ENCODE measurements around the gene SLC22A31.
"Not testable (repeated sequence)": the region's sequence is repeated elsewhere in the genome, so short reads cannot be mapped to it uniquely, and the experiment has no call there.

Gene SLC22A31

GRCh38 chr16:89200124-89200849, at the start of gene SLC22A31:
Gene SLC22A31, minus strand, starts transcription at chr16:89200537. Its CDS starts 36 bp downstream, at chr16:89200501.
- no peak for DNase-seq

- DNase-seq: no peak
These were observed 48.1 kb upstream of the SLC22A31 start for GRCh38 chr16:89248196-89248982.

GRCh38 chr16:89247734-89248075, 47.4 kb upstream of the SLC22A31 start:
- DNase-seq: not testable (repeated sequence)

- peak; percentile 78 to 90 for DNase-seq
These were observed 46.8 kb upstream of the SLC22A31 start for GRCh38 chr16:89246903-89247733.

GRCh38 chr16:89246383-89246902, 46.1 kb upstream of the SLC22A31 start:
- DNase-seq: no peak

- no peak for DNase-seq
These were observed 44.4 kb upstream of the SLC22A31 start for GRCh38 chr16:89244754-89245153.

GRCh38 chr16:89244264-89244663, 43.9 kb upstream of the SLC22A31 start:
- not testable (repeated sequence) for DNase-seq

- DNase-seq: no peak
These were observed 43.3 kb upstream of the SLC22A31 start for GRCh38 chr16:89243664-89244063.

GRCh38 chr16:89242795-89243200, 42.5 kb upstream of the SLC22A31 start:
- DNase-seq: no peak

GRCh38 chr16:89241187-89242007, 41.1 kb upstream of the SLC22A31 start:
- DNase-seq: peak; percentile 40 to 75

GRCh38 chr16:89237733-89238132, 37.4 kb upstream of the SLC22A31 start:
- no peak for DNase-seq

GRCh38 chr16:89233678-89234490, 33.5 kb upstream of the SLC22A31 start:
- no peak for DNase-seq

- no peak for DNase-seq
These were observed 31.8 kb upstream of the SLC22A31 start for GRCh38 chr16:89232107-89232506.

GRCh38 chr16:89230255-89230654, 29.9 kb upstream of the SLC22A31 start:
- DNase-seq: no peak

GRCh38 chr16:89224665-89225064, 24.3 kb upstream of the SLC22A31 start:
- DNase-seq: no peak

- DNase-seq: no peak
These were observed 22.6 kb upstream of the SLC22A31 start for GRCh38 chr16:89222931-89223330.

- DNase-seq: no peak
These were observed 21.3 kb upstream of the SLC22A31 start for GRCh38 chr16:89221604-89222003.

GRCh38 chr16:89219365-89219764, 19.0 kb upstream of the SLC22A31 start:
- DNase-seq: no peak

- peak; percentile 69 to 81 for DNase-seq
These were observed 17.3 kb upstream of the SLC22A31 start, which contains the start of gene ZNF778 for GRCh38 chr16:89217388-89218191. Gene ZNF778, plus strand, starts transcription at chr16:89217703. Its CDS starts 3,425 bp downstream, at chr16:89221128.

GRCh38 chr16:89217138-89217387, 16.7 kb upstream of the SLC22A31 start:
- DNase-seq: no peak

All from hippocampal formation (tissue), 2 donors.